BLaER1 treated with 17β-estradiol and CSF1 and Interleukin-3, amounts not matched to agents 10 nM and 100 nM (cell line): ENCODE data around the gene JPH3.

Experiments used
- H3K27ac ChIP-seq, 11 experiments: shearing (Covaris generic); formaldehyde crosslinking; 2 replicates each; pipeline ENCODE4 v1.8.1; 2022
- H3K27me3 ChIP-seq, 11 experiments: shearing (Covaris generic); formaldehyde crosslinking; 2 replicates each; pipeline ENCODE4 v1.8.1; 2022
- H3K36me3 ChIP-seq, 11 experiments: shearing (Covaris generic); formaldehyde crosslinking; 2 replicates each; pipeline ENCODE4 v1.8.1; 2022
- H3K4me1 ChIP-seq, 10 experiments: shearing (Covaris generic); formaldehyde crosslinking; 2 replicates each; pipeline ENCODE4 v1.8.1; 2022
- H3K4me2 ChIP-seq, 11 experiments: shearing (Covaris generic); formaldehyde crosslinking; 2 replicates each; pipeline ENCODE4 v1.8.1; 2022
- H3K4me3 ChIP-seq, 10 experiments: shearing (Covaris generic); formaldehyde crosslinking; 2 replicates each; pipeline ENCODE4 v1.8.1; 2022
- H3K9ac ChIP-seq, 11 experiments: shearing (Covaris generic); formaldehyde crosslinking; 2 replicates each; pipeline ENCODE4 v1.8.1; 2022
- H3K9me3 ChIP-seq, 11 experiments: shearing (Covaris generic); formaldehyde crosslinking; replicated peaks in 1 of 11; 2 replicates each; pipeline ENCODE4 v1.8.1; 2022
- H4K20me1 ChIP-seq, 11 experiments: shearing (Covaris generic); formaldehyde crosslinking; 2 replicates each; pipeline ENCODE4 v1.8.1; 2022
- Cebpa-rat ChIP-seq, 11 experiments: shearing (Covaris generic); IDR thresholded peaks; 2 replicates each; pipeline ENCODE4 v1.8.1; 2022

JPH3 gene

GRCh38 chr16:87694441-87695125 lies 92.3 kb downstream of the JPH3 start:
- Histone ChIP-seq H3K9ac (peak overlapping the region in 4 of 11 experiments; percentile 18 to 38 (median 30); a peak in 4 of 22 replicates), H4K20me1 (peaks cover 0 to 92% (median 47%) of the 10 kb centered on the region in 11 experiments; a peak in 18 of 22 replicates), H3K4me1 (peaks cover 17 to 89% (median 85%) of the 10 kb centered on the region in 10 experiments; a peak in 19 of 20 replicates), H3K4me2 (peak overlapping the region in 8 of 11 experiments; percentile 26 to 97 (median 86); a peak in 15 of 22 replicates), H3K27me3 (peaks cover 0 to 27% (median 0%) of the 10 kb centered on the region in 11 experiments; a peak in 5 of 22 replicates), H3K27ac (peak overlapping the region in 3 of 11 experiments; percentile 10 to 25 (median 25); a peak in 1 of 22 replicates), H3K4me3 (no peak overlapping the region), H3K9me3 (no peaks in the 10 kb centered on the region), H3K36me3 (peaks cover 8 to 43% (median 23%) of the 10 kb centered on the region in 11 experiments; a peak in 16 of 22 replicates)
- TF ChIP-seq Cebpa-rat (IDR thresholded peaks at IDR 0.05): no peak

GRCh38 chr16:87695534-87695933 lies 93.2 kb downstream of the JPH3 start:
- H3K27ac ChIP-seq: peak overlapping the region in 2 of 11 experiments; percentile 25; a peak in 1 of 22 replicates
- no peak overlapping the region for H3K4me3 ChIP-seq
- H4K20me1 ChIP-seq: peaks cover 0 to 97% (median 47%) of the 10 kb centered on the region in 11 experiments; a peak in 19 of 22 replicates
- TF ChIP-seq Cebpa-rat (IDR thresholded peaks at IDR 0.05): no peak
- H3K4me1 ChIP-seq: peaks cover 17 to 97% (median 94%) of the 10 kb centered on the region in 10 experiments; a peak in 19 of 20 replicates
- H3K4me2 ChIP-seq: peak overlapping the region in 8 of 11 experiments; percentile 26 to 97 (median 86); a peak in 16 of 22 replicates
- peaks cover 8 to 48% (median 23%) of the 10 kb centered on the region in 11 experiments; a peak in 16 of 22 replicates for H3K36me3 ChIP-seq
- peak overlapping the region in 3 of 11 experiments; percentile 18 to 37 (median 31); a peak in 2 of 22 replicates for H3K9ac ChIP-seq
- peaks cover 0 to 27% (median 0%) of the 10 kb centered on the region in 11 experiments; a peak in 5 of 22 replicates for H3K27me3 ChIP-seq
- H3K9me3 ChIP-seq: no peaks in the 10 kb centered on the region

- TF ChIP-seq Cebpa-rat (IDR thresholded peaks at IDR 0.05): no peak
Observed at GRCh38 chr16:87696726-87697125, 94.4 kb downstream of the JPH3 start.

GRCh38 chr16:87697256-87697655 lies 94.9 kb downstream of the JPH3 start:
- Histone ChIP-seq H3K36me3 (peaks cover 8 to 48% (median 23%) of the 10 kb centered on the region in 11 experiments; a peak in 16 of 22 replicates), H3K27me3 (peaks cover 0 to 16% (median 0%) of the 10 kb centered on the region in 11 experiments; a peak in 4 of 22 replicates), H3K4me1 (peaks cover 26 to 100% (median 97%) of the 10 kb centered on the region in 10 experiments), H3K27ac (peak overlapping the region in 4 of 11 experiments; percentile 1 to 54 (median 45); a peak in 6 of 22 replicates), H3K9ac (peak overlapping the region in 4 of 11 experiments; percentile 15 to 54 (median 49); a peak in 3 of 22 replicates), H3K4me3 (no peak overlapping the region), H3K4me2 (peak overlapping the region in 9 of 11 experiments; percentile 20 to 97 (median 86); a peak in 17 of 22 replicates), H4K20me1 (peaks cover 3 to 99% (median 50%) of the 10 kb centered on the region in 11 experiments; a peak in 19 of 22 replicates), H3K9me3 (no peaks in the 10 kb centered on the region)
- TF ChIP-seq Cebpa-rat (IDR thresholded peaks at IDR 0.05): no peak

More at GRCh38 chr16:87696726-87697125, 94.4 kb downstream of the JPH3 start:
- H3K27ac ChIP-seq: peak overlapping the region in 4 of 11 experiments; percentile 1 to 54 (median 45); a peak in 6 of 22 replicates
- peak overlapping the region in 9 of 11 experiments; percentile 20 to 97 (median 86); a peak in 18 of 22 replicates for H3K4me2 ChIP-seq
- H3K9ac ChIP-seq: peak overlapping the region in 4 of 11 experiments; percentile 15 to 54 (median 49); a peak in 4 of 22 replicates
- no peaks in the 10 kb centered on the region for H3K9me3 ChIP-seq
- peaks cover 23 to 100% (median 97%) of the 10 kb centered on the region in 10 experiments for H3K4me1 ChIP-seq
- H3K4me3 ChIP-seq: no peak overlapping the region
- H3K36me3 ChIP-seq: peaks cover 8 to 48% (median 23%) of the 10 kb centered on the region in 11 experiments; a peak in 16 of 22 replicates
- peaks cover 3 to 99% (median 53%) of the 10 kb centered on the region in 11 experiments; a peak in 19 of 22 replicates for H4K20me1 ChIP-seq
- H3K27me3 ChIP-seq: peaks cover 0 to 21% (median 0%) of the 10 kb centered on the region in 11 experiments; a peak in 4 of 22 replicates

- peaks cover 31 to 100% (median 97%) of the 10 kb centered on the region in 10 experiments for H3K4me1 ChIP-seq
- TF ChIP-seq Cebpa-rat (IDR thresholded peaks at IDR 0.05): no peak
- peaks cover 3 to 99% (median 46%) of the 10 kb centered on the region in 11 experiments; a peak in 19 of 22 replicates for H4K20me1 ChIP-seq
- H3K4me2 ChIP-seq: peak overlapping the region in 9 of 11 experiments; percentile 64 to 97 (median 86); a peak in 17 of 22 replicates
- H3K9ac ChIP-seq: peak overlapping the region in 4 of 11 experiments; percentile 25 to 60 (median 49); a peak in 7 of 22 replicates
- H3K9me3 ChIP-seq: no peaks in the 10 kb centered on the region
- no peak overlapping the region; a peak in 2 of 20 replicates for H3K4me3 ChIP-seq
- H3K27ac ChIP-seq: peak overlapping the region in 3 of 11 experiments; percentile 19 to 54 (median 30); a peak in 3 of 22 replicates
- H3K27me3 ChIP-seq: peaks cover 0 to 15% (median 0%) of the 10 kb centered on the region in 11 experiments; a peak in 4 of 22 replicates
- peaks cover 8 to 48% (median 23%) of the 10 kb centered on the region in 11 experiments; a peak in 16 of 22 replicates for H3K36me3 ChIP-seq
Observed at GRCh38 chr16:87697792-87698191, 95.5 kb downstream of the JPH3 start.

GRCh38 chr16:87698241-87698640 lies 95.9 kb downstream of the JPH3 start:
- H3K36me3 ChIP-seq: peaks cover 8 to 48% (median 23%) of the 10 kb centered on the region in 11 experiments; a peak in 16 of 22 replicates
- H4K20me1 ChIP-seq: peaks cover 3 to 99% (median 45%) of the 10 kb centered on the region in 11 experiments; a peak in 19 of 22 replicates
- peak overlapping the region; percentile 4 to 97 (median 84); a peak in 20 of 22 replicates for H3K4me2 ChIP-seq
- TF ChIP-seq Cebpa-rat (IDR thresholded peaks at IDR 0.05): no peak
- peaks cover 0 to 15% (median 0%) of the 10 kb centered on the region in 11 experiments; a peak in 4 of 22 replicates for H3K27me3 ChIP-seq
- peaks cover 35 to 100% (median 97%) of the 10 kb centered on the region in 10 experiments for H3K4me1 ChIP-seq
- H3K4me3 ChIP-seq: peak overlapping the region in 2 of 10 experiments; percentile 27 to 46; a peak in 4 of 20 replicates
- peak overlapping the region in 4 of 11 experiments; percentile 44 to 60 (median 53); a peak in 8 of 22 replicates for H3K9ac ChIP-seq
- H3K9me3 ChIP-seq: no peaks in the 10 kb centered on the region
- H3K27ac ChIP-seq: peak overlapping the region in 3 of 11 experiments; percentile 13 to 92 (median 41); a peak in 5 of 22 replicates

- peak overlapping the region in 4 of 11 experiments; percentile 44 to 60 (median 53); a peak in 8 of 22 replicates for H3K9ac ChIP-seq
- H3K27ac ChIP-seq: peak overlapping the region in 4 of 11 experiments; percentile 13 to 92 (median 32); a peak in 6 of 22 replicates
- peaks cover 40 to 100% (median 99%) of the 10 kb centered on the region in 10 experiments for H3K4me1 ChIP-seq
Observed at GRCh38 chr16:87698676-87699199, 96.4 kb downstream of the JPH3 start.

More at GRCh38 chr16:87698676-87699199, 96.4 kb downstream of the JPH3 start:
- peak overlapping the region in 3 of 10 experiments; percentile 3 to 46 (median 27); a peak in 4 of 20 replicates for H3K4me3 ChIP-seq
- H4K20me1 ChIP-seq: peaks cover 3 to 99% (median 42%) of the 10 kb centered on the region in 11 experiments; a peak in 18 of 22 replicates
- peak overlapping the region; percentile 4 to 97 (median 84); a peak in 20 of 22 replicates for H3K4me2 ChIP-seq
- TF ChIP-seq Cebpa-rat (IDR thresholded peaks at IDR 0.05): no peak
- no peaks in the 10 kb centered on the region for H3K9me3 ChIP-seq
- peaks cover 0 to 15% (median 0%) of the 10 kb centered on the region in 11 experiments; a peak in 4 of 22 replicates for H3K27me3 ChIP-seq
- H3K36me3 ChIP-seq: peaks cover 8 to 46% (median 23%) of the 10 kb centered on the region in 11 experiments; a peak in 16 of 22 replicates
